Stomach (tissue), 9 donors: Measurements from ENCODE around the gene CCDC167. TPM values are rescaled to one million over a fixed set of nuclear protein-coding genes. Genes with fewer than 3 reads are reported as not detected.

Experiments
- DNase-seq, 2 donors: peaks; one replicate each; pipeline versions ENCODE4 v3.0.0 to v3.0.0-alpha.2; 2013 to 2019
- H3K27ac ChIP-seq, 5 donors: fragments of 200-600 bp in 4 of 5; sonication (generic) in 4 of 5; one replicate each; pipeline ENCODE4 v1.5.1; 2013 to 2019; ENCODE audit warnings: mild to moderate bottlenecking in 1 of 5, moderate library complexity in 1 of 5
- H3K27me3 ChIP-seq, 3 donors: fragments of 200-600 bp; sonication (generic); one replicate each; pipeline ENCODE4 v1.5.1; 2017 to 2019; ENCODE audit warnings: mixed run types in 1 of 3
- H3K36me3 ChIP-seq, 4 donors: fragments of 200-600 bp; sonication (generic); 1 replicate in 3 of 4; 2 replicates in 1 of 4; pipeline ENCODE4 v1.5.1; 2016 to 2019
- H3K4me1 ChIP-seq, 4 donors: fragments of 200-600 bp; sonication (generic); one replicate each; pipeline ENCODE4 v1.5.1; 2016 to 2019
- H3K4me3 ChIP-seq, 4 donors: fragments of 200-600 bp; sonication (generic) in 3 of 4; one replicate each; pipeline ENCODE4 v1.5.1; 2016 to 2019; ENCODE audit warnings: mild to moderate bottlenecking in 1 of 4
- H3K9me3 ChIP-seq, 4 donors: fragments of 200-600 bp; sonication (generic); one replicate each; pipeline ENCODE4 v1.5.1; 2016 to 2019
- EP300 ChIP-seq: sonication (generic); formaldehyde crosslinking; IDR thresholded peaks from one replicate; pipeline ENCODE4 v1.6.1; 2017; ENCODE audit warnings: antibody characterized with exemption
- POLR2A ChIP-seq, 4 donors: fragments of 450-650 bp; IDR thresholded peaks; one replicate each; pipeline ENCODE4 v1.6.1; 2016; ENCODE audit warnings: antibody characterized with exemption in 4 of 4, control low read depth in 2 of 4, mild to moderate bottlenecking in 1 of 4, moderate library complexity in 1 of 4
- POLR2AphosphoS5 ChIP-seq, 3 donors: sonication (generic); formaldehyde crosslinking; IDR thresholded peaks; one replicate each; pipeline ENCODE4 v1.6.1; 2016; ENCODE audit warnings: antibody characterized with exemption in 3 of 3
- WGBS, 5 donors: extraction: QIAGEN DNeasy Blood & Tissue Kit in 3 of 5; methylation state at CpG; one replicate each; pipeline versions ENCODE4 v1.1.5 to v1.1.7; 2013 to 2018; 5-methylcytosine and 5-hydroxymethylcytosine counted together
- intact Hi-C: fragments of 100-400 bp; cut with DNase I; formaldehyde crosslinking; loops from one replicate; pipeline ENCODE4 v1.15.1; 2023; ENCODE audit warnings: low total_unique reads
- polyA plus RNA-seq, 3 donors: library from polyadenylated mRNA; stranded (reverse); fragments of 200-250 nt; gene quantifications; one replicate each; pipeline ENCODE4 v1.2.3, GENCODE V29; 2013
- total RNA-seq, 5 donors: library from RNA; depleted of rRNA; stranded (reverse); fragments of >200 nt; gene quantifications; one replicate each; pipeline versions ENCODE4 v1.1.0 to v1.2.3, GENCODE V29; 2014 to 2016
- TF ChIP-seq, protein P1 (sequence below), 7 experiments: fragments of 450-650 bp in 4 of 7; fragments of 200-600 bp in 3 of 7; sonication (generic) in 3 of 7; IDR thresholded peaks; one replicate each; pipeline ENCODE4 v1.5.1; 2016 to 2019; ENCODE audit warnings: antibody characterized with exemption in 7 of 7, control low read depth in 2 of 7, mild to moderate bottlenecking in 1 of 7
- donor health status: healthy with polysubstance abuse.
- donor health status: Bipolar disorder and iron deficiency.
- donor health status: healthy.

Gene CCDC167
- total and polyA plus RNA-seq, 8 donors: 4.2 to 47.8 (median 42.5) TPM; not detected in 1

DNA sequence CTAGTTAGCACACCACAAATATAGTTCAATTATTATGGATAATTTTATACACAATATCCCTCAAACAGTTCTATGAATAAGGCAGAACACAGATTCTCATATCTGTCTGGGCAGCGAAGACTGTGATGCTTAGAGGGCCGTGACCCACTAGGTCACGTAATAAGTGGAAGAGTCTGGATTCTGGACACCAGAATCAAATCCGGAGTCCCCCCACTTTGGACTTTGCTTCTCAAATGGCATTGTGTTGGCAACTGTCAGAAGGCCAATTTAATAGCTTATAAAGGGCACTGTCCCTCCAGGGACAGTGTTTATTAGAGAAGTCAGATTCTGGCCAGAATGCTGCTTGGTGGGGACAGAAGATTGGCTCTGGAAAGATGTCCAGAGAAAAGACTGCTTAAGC, 6.8 kb upstream of the CCDC167 start:
- no peak overlapping the region for H3K4me3 ChIP-seq
- WGBS, 5 donors: 65 to 92% (median 90%) methylated on average over 4 of the region's 4 CpGs
- DNase-seq: no peak
- H3K27me3 ChIP-seq: peaks cover 0 to 4% (median 2%) of the 10 kb centered on the region in 3 donors
- no peaks in the 10 kb centered on the region for H3K9me3 ChIP-seq
- H3K36me3 ChIP-seq: no peaks in the 10 kb centered on the region
- intact Hi-C loops: no loop called here
- peaks cover 0 to 2% (median 0%) of the 10 kb centered on the region in 4 donors for H3K4me1 ChIP-seq
- TF ChIP-seq EP300 (no peak), POLR2A (IDR thresholded peaks at IDR 0.05) (no peak), POLR2AphosphoS5 (IDR thresholded peaks at IDR 0.05) (no peak)
- TF ChIP-seq, protein P1, sequence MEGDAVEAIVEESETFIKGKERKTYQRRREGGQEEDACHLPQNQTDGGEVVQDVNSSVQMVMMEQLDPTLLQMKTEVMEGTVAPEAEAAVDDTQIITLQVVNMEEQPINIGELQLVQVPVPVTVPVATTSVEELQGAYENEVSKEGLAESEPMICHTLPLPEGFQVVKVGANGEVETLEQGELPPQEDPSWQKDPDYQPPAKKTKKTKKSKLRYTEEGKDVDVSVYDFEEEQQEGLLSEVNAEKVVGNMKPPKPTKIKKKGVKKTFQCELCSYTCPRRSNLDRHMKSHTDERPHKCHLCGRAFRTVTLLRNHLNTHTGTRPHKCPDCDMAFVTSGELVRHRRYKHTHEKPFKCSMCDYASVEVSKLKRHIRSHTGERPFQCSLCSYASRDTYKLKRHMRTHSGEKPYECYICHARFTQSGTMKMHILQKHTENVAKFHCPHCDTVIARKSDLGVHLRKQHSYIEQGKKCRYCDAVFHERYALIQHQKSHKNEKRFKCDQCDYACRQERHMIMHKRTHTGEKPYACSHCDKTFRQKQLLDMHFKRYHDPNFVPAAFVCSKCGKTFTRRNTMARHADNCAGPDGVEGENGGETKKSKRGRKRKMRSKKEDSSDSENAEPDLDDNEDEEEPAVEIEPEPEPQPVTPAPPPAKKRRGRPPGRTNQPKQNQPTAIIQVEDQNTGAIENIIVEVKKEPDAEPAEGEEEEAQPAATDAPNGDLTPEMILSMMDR (IDR thresholded peaks at IDR 0.05): no peak
- no peak overlapping the region for H3K27ac ChIP-seq

DNA sequence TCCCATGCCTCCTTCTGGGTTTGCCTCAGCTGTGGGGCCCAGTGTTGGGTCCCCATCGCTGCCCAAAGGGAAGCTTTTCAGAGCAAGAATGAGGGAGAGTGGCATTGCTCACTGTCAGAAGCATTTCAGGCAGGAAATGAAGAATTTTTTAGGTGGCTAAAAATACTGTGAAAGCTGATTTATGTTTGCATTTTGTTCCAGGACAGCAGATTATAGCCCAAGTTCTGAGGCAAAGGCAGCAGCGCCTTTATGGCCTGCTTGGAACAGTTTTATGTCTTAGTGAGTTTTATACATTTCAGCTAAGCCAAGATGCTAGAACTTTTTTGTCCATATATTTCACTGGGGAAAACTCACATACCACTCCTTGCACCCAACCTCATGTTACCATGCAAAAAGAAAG, 4.3 kb upstream of the CCDC167 start:
- no peak for TF ChIP-seq POLR2A (IDR thresholded peaks at IDR 0.05)
- TF ChIP-seq POLR2AphosphoS5 (IDR thresholded peaks at IDR 0.05): no peak
- TF ChIP-seq, protein P1 (IDR thresholded peaks at IDR 0.05): no peak
- TF ChIP-seq EP300: no peak
- Histone ChIP-seq H3K27me3 (no peaks in the 10 kb centered on the region), H3K27ac (peak overlapping the region in 1 of 5 donors; percentile 49), H3K4me3 (no peak overlapping the region), H3K4me1 (peaks cover 3 to 9% (median 8%) of the 10 kb centered on the region in 4 donors), H3K36me3 (no peaks in the 10 kb centered on the region), H3K9me3 (no peaks in the 10 kb centered on the region)
- WGBS, 5 donors: 59 to 83% (median 81%) methylated on average over 2 of the region's 2 CpGs
- intact Hi-C loops: no loop called here
- DNase-seq: no peak

DNA sequence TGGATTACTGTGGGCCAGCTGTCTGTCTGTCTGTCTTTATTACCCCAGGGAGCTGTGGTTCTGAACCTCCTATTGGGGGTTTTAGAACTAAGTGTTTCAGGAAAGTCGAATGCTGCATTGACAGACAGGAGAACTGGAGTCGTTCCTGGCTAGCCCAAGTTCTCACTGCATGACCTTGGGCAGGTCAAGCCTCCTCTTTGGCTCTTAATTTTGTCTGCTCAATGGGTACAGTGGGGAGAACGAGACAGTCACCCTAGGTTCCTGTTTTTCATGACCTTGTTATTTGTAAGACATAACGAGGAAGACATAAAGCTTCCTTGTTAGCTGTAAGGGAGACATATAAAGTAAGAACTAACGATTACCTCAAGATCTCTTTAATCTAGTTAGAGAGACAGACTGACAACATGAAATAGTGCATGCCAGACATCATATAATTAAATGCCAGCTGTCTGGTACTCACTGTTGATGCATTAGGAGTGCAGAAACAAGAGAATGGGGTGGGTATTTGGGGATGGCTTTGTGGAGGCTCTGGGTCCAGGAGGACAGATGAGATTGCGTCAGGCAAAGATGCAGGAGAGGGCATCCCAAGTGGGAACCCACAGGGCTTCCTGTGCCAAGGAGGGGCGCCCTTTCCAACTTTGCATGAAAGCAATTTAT, 3.7 kb upstream of the CCDC167 start:
- H3K4me3 ChIP-seq: no peak overlapping the region
- TF ChIP-seq EP300 (no peak), POLR2A (IDR thresholded peaks at IDR 0.05) (no peak), POLR2AphosphoS5 (IDR thresholded peaks at IDR 0.05) (no peak)
- TF ChIP-seq, protein P1 (IDR thresholded peaks at IDR 0.05): no peak
- H3K27me3 ChIP-seq: no peaks in the 10 kb centered on the region
- H3K9me3 ChIP-seq: no peaks in the 10 kb centered on the region
- intact Hi-C loops: no loop called here
- H3K36me3 ChIP-seq: no peaks in the 10 kb centered on the region
- peaks cover 7 to 15% (median 14%) of the 10 kb centered on the region in 4 donors for H3K4me1 ChIP-seq
- DNase-seq: no peak
- 59 to 70% (median 67%) methylated on average over 6 to 7 of the region's 7 CpGs for WGBS, 5 donors
- H3K27ac ChIP-seq: peak overlapping the region in 1 of 5 donors; percentile 49

DNA sequence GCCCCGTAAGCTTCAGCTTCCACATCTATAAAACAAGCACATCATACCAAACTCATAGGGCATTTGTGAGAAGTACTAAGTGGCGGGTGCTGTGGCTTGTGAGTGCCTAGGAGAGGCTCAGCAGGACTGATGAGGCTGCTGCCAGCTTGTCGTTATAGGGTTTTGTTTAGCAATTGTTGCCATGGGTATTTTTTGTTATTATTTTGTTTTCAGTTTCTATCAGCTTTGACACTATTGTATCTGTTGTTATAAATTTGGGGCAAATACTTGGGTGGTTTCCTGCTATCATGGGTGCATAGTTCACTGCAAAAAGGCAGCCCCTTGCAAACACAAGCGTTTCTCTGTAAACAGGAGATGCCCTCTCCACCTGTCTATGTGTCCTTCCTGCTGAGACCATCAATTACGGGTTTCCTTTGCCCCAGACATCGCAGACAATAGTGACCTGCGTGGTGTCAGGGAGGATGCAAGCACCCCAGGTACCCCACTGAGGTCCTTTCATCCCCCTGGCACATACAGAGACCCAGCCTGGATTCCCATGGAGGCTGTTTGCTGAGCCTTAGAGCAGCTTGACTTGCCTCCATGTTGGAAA, 3.1 kb upstream of the CCDC167 start:
- no peaks in the 10 kb centered on the region for H3K9me3 ChIP-seq
- peaks cover 7 to 18% (median 15%) of the 10 kb centered on the region in 4 donors for H3K4me1 ChIP-seq
- H3K4me3 ChIP-seq: no peak overlapping the region
- H3K27ac ChIP-seq: peak overlapping the region in 2 of 5 donors; percentile 31 to 49
- 39 to 49% (median 46%) methylated on average over 7 of the region's 7 CpGs for WGBS, 5 donors
- intact Hi-C loops: no loop called here
- H3K36me3 ChIP-seq: no peaks in the 10 kb centered on the region
- TF ChIP-seq EP300: no peak
- TF ChIP-seq, protein P1 (IDR thresholded peaks at IDR 0.05): no peak
- no peak for TF ChIP-seq POLR2A (IDR thresholded peaks at IDR 0.05)
- TF ChIP-seq POLR2AphosphoS5 (IDR thresholded peaks at IDR 0.05): no peak
- DNase-seq: no peak
- no peaks in the 10 kb centered on the region for H3K27me3 ChIP-seq
